ENCODE data around the gene COBL.

DNA sequence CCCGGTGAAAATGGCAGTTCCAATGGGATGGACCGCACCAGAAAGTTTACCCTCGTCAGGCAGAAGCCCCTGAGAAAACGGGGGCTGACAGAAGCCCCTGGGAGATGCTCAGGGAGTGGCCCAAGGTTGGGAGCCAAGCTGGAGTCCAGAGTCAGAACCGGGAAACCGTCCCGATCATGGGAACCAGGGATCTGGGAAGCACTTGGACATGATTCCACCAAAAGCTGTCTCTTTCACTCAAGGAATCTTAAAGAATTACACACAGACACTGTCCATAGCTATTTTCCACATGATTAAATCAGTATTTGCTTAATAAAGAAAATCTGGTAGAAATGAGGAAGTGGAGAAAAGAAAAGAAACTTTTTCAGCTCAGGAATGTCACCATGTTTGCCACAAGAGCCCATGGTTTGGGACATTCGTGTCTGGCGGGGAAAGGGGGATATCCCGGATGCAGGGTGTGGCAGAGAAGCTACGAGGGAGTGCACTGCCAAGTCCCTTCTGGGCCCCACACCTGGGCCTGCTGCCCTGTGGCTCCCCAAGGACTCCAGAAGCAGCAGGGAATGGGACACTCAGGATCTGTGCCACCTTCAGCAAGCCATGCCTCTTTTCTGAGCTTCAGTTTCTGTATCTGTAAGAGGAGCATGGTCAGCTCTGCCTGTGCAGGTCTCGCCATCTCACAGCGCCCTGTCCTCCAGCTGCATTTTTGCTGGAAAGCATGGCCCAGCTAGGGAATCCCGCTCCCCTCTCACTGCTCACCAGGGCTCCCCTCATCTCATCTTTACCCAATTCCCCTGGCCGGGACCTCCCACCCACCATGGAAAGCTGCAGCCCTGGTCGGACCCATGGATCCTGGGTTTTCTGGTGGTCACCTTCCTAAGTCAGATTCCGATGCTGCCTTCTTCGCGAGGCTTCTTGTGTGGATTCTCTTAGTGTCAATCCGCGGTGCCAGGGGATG is 308.8 kb downstream of the COBL start:
- no peak for TF ChIP-seq TAF1 (IDR thresholded peaks at IDR 0.05; ENCODE audit: low read depth, low read length)
- no peak for TF ChIP-seq POLR2A (IDR thresholded peaks at IDR 0.05; ENCODE audit: low read depth, low read length)
